ENCODE results near the gene C1S. TPM values are rescaled to one million over a fixed set of nuclear protein-coding genes. Genes with fewer than 3 reads are reported as not detected.

C1S gene
- total RNA-seq, 4 donors from 2014 or later: 137 to 470 (median 255) TPM

DNA sequence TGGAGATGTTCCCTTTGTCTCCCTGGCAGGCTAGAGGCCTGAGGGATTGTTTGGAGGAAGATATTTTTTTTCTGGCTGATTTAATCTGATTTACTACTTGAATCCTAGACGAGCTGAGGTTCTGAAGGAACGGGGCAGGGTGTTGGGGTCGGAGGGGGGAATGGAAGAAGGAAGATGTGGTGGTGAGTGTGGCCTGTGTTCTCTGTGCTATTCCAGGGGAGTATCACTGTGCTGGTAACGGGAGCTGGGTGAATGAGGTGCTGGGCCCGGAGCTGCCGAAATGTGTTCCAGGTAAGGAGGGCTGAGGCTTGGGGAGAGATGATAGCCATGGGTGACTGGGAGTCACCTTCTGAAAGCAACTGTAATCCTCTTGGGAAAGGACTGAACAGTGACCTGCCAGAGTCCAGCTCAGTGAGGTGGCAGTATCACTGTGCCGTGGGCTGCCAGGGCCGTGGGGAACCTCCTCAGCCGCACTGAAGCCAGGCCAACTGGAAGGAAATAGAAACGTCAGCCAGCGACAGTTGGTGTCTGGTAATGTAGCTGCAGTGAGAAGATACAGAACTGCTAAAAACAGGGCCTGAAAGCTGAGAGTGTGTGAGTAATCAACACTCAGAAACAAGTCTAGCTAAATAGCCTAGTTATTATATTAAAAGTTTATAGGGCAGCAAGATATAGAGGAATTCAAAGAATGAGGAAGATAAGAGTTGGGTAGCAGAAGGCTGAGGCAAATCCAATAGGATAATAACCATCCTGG, 7.9 kb downstream of the C1S start:
- Histone ChIP-seq H3K4me3 (replicated peaks in 1 of 3) (no peak overlapping the region), H3K27me3 (no peaks in the 10 kb centered on the region), H3K36me3 (no peaks in the 10 kb centered on the region), H3K9me3 (no peaks in the 10 kb centered on the region), H3K27ac (no peak overlapping the region), H3K4me1 (no peaks in the 10 kb centered on the region)
- intact Hi-C loops (cut with DNase I): no loop called here
- DNase-seq: no peak
- TF ChIP-seq CTCF (IDR thresholded peaks at IDR 0.05): no peak
- TF ChIP-seq POLR2A (IDR thresholded peaks at IDR 0.05): no peak
- 79% methylated on average over 11 of the region's 11 CpGs for WGBS, 2 donors

DNA sequence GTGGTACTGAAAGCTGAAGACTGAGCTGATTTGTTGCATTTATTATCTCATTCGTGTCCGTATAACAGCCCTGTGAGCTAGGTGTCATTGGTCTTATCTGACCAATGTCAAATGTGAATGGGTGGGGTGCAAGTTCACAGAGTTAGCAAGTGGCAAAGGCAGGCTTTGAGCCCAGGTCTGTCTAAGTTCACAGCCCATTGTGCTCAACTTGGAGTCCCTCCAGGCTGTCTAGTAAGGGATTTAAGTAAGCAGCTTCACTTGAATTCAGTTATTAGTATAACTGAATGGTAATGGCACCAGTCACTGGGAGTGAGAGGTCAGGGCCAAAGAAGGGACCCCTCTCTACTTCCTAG, 8.5 kb downstream of the C1S start:
- intact Hi-C loops (cut with DNase I): no loop called here
- no peaks in the 10 kb centered on the region for H3K9me3 ChIP-seq
- H3K36me3 ChIP-seq: no peaks in the 10 kb centered on the region
- H3K27me3 ChIP-seq: no peaks in the 10 kb centered on the region
- no peak for DNase-seq
- 58 to 85% methylated on average over 2 of the region's 2 CpGs for WGBS, 2 donors
- no peak for TF ChIP-seq POLR2A (IDR thresholded peaks at IDR 0.05)
- TF ChIP-seq CTCF (IDR thresholded peaks at IDR 0.05): no peak
- no peak overlapping the region for H3K27ac ChIP-seq
- no peak overlapping the region for H3K4me3 ChIP-seq (replicated peaks in 1 of 3)
- H3K4me1 ChIP-seq: no peaks in the 10 kb centered on the region

DNA sequence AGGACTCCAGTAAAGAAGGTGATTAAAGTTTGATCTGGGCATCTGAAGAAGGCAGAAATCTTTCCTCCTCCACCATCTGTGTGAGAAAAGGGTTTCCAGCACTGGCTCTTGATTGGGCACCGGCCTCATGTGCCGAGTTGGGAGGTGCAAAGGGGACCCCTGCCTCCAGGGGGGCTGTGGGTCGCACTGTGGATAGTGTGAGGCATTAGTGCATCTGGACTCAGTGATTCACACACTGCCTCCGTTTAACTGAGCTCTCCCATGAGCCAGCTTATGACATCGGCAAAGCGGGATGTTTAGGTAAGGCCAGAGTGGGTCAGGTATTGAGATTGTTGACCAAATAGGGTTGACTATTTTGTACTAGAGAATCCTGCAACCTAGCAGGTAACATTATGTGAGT, 8.9 kb downstream of the C1S start:
- Histone ChIP-seq H3K27ac (no peak overlapping the region), H3K9me3 (no peaks in the 10 kb centered on the region), H3K4me1 (no peaks in the 10 kb centered on the region), H3K27me3 (no peaks in the 10 kb centered on the region), H3K36me3 (no peaks in the 10 kb centered on the region), H3K4me3 (replicated peaks in 1 of 3) (no peak overlapping the region)
- DNase-seq: no peak
- no peak for TF ChIP-seq POLR2A (IDR thresholded peaks at IDR 0.05)
- TF ChIP-seq CTCF (IDR thresholded peaks at IDR 0.05): no peak
- intact Hi-C loops (cut with DNase I): no loop called here
- 86 to 92% methylated on average over 5 to 6 of the region's 6 CpGs for WGBS, 2 donors

GRCh38 chr12:7072035-7072434, 11.5 kb downstream of the C1S start:
- intact Hi-C loops (cut with DNase I): no loop called here
- Histone ChIP-seq H3K4me1 (no peaks in the 10 kb centered on the region), H3K9me3 (no peaks in the 10 kb centered on the region), H3K27me3 (no peaks in the 10 kb centered on the region), H3K4me3 (replicated peaks in 1 of 3) (no peak overlapping the region), H3K27ac (no peak overlapping the region), H3K36me3 (no peaks in the 10 kb centered on the region)
- DNase-seq: no peak
- 84 to 85% methylated on average over 6 of the region's 6 CpGs for WGBS, 2 donors
- TF ChIP-seq CTCF (IDR thresholded peaks at IDR 0.05) (no peak), POLR2A (IDR thresholded peaks at IDR 0.05) (no peak)

GRCh38 chr12:7072554-7072953, 12.0 kb downstream of the C1S start:
- Histone ChIP-seq H3K27me3 (no peaks in the 10 kb centered on the region), H3K9me3 (no peaks in the 10 kb centered on the region), H3K4me1 (no peaks in the 10 kb centered on the region), H3K36me3 (no peaks in the 10 kb centered on the region), H3K4me3 (replicated peaks in 1 of 3) (no peak overlapping the region), H3K27ac (no peak overlapping the region)
- TF ChIP-seq POLR2A (IDR thresholded peaks at IDR 0.05) (no peak), CTCF (IDR thresholded peaks at IDR 0.05) (no peak)
- intact Hi-C loops (cut with DNase I): no loop called here
- 85 to 90% methylated on average over 6 of the region's 6 CpGs for WGBS, 2 donors
- no peak for DNase-seq
